HG03432 (cell line): ENCODE measurements around the gene AFTPH.

Source experiments
- ATAC-seq: cut with Tn5 transposase; IDR thresholded peaks from one replicate; pipeline ENCODE4 v1.9.1; 2021; ENCODE audit warnings: mild to moderate bottlenecking, moderate library complexity; ENCODE audit not compliant: unreplicated experiment

AFTPH gene

GRCh38 chr2:64523666-64524603 is at the start of gene AFTPH:
TSS of gene AFTPH (plus strand) at chr2:64524328. CDS start at chr2:64551475, 27,147 bp downstream.
- peak; percentile 95 for ATAC-seq

- ATAC-seq, result no peak
Measured at GRCh38 chr2:64474636-64475035, 49.5 kb upstream of the AFTPH start.

GRCh38 chr2:64477037-64477436 is 47.1 kb upstream of the AFTPH start:
- ATAC-seq, result no peak

GRCh38 chr2:64477979-64478378 is 46.1 kb upstream of the AFTPH start:
- ATAC-seq, result no peak

GRCh38 chr2:64478502-64479230 is 45.5 kb upstream of the AFTPH start:
- no peak for ATAC-seq

- no peak for ATAC-seq
Measured at GRCh38 chr2:64479259-64480117, 44.6 kb upstream of the AFTPH start.

GRCh38 chr2:64481665-64482064 is 42.5 kb upstream of the AFTPH start:
- no peak for ATAC-seq

- no peak for ATAC-seq
Measured at GRCh38 chr2:64482243-64482642, 41.9 kb upstream of the AFTPH start.

GRCh38 chr2:64482765-64483504 is 41.2 kb upstream of the AFTPH start:
- ATAC-seq, result no peak

- no peak for ATAC-seq
Measured at GRCh38 chr2:64485331-64485730, 38.8 kb upstream of the AFTPH start.

- ATAC-seq, result no peak
Measured at GRCh38 chr2:64485961-64486360, 38.2 kb upstream of the AFTPH start.

- no peak for ATAC-seq
Measured at GRCh38 chr2:64487256-64488049, 36.7 kb upstream of the AFTPH start.

- ATAC-seq, result peak; percentile 70
Measured at GRCh38 chr2:64488050-64488974, 35.8 kb upstream of the AFTPH start.

- no peak for ATAC-seq
Measured at GRCh38 chr2:64489081-64489751, 34.9 kb upstream of the AFTPH start.

GRCh38 chr2:64491426-64491825 is 32.7 kb upstream of the AFTPH start:
- no peak for ATAC-seq

GRCh38 chr2:64492272-64492671 is 31.9 kb upstream of the AFTPH start:
- no peak for ATAC-seq

GRCh38 chr2:64492821-64493220 is 31.3 kb upstream of the AFTPH start:
- no peak for ATAC-seq

- no peak for ATAC-seq
Measured at GRCh38 chr2:64493788-64494187, 30.3 kb upstream of the AFTPH start.
